ACC112 (cell line): ENCODE measurements around the gene DLX1.
A peak's percentile ranks its signal among the peaks of the same experiment; 100 is the strongest.

Experiments
- H2AFZ ChIP-seq: fragments of 200-600 bp; sonication (generic); one replicate; pipeline ENCODE4 v1.6.0; 2017; ENCODE audit warnings: antibody characterized with exemption, low read length; ENCODE audit not compliant: unreplicated experiment
- H3K27ac ChIP-seq: fragments of 200-600 bp; sonication (generic); 2 replicates; pipeline ENCODE4 v1.5.1; 2014; ENCODE audit warnings: low read depth, mild to moderate bottlenecking, antibody characterized with exemption, low read length, moderate library complexity
- H3K27me3 ChIP-seq: fragments of 200-600 bp; sonication (generic); 2 replicates; pipeline ENCODE4 v1.6.1; 2014; ENCODE audit warnings: mild to moderate bottlenecking, antibody characterized with exemption, low read length, moderate library complexity, mixed read lengths; ENCODE audit not compliant: insufficient read depth
- H3K36me3 ChIP-seq: fragments of 200-600 bp; sonication (generic); 2 replicates; pipeline ENCODE4 v1.6.1; 2016; ENCODE audit warnings: mild to moderate bottlenecking, antibody characterized with exemption, low read length, moderate library complexity, mixed read lengths; ENCODE audit not compliant: insufficient read depth
- H3K4me1 ChIP-seq: fragments of 200-600 bp; sonication (generic); one replicate; pipeline ENCODE4 v1.6.1; 2016; ENCODE audit warnings: low read length, mixed read lengths; ENCODE audit not compliant: insufficient read depth, unreplicated experiment, control insufficient read depth
- H3K4me3 ChIP-seq: fragments of 200-600 bp; sonication (generic); 2 replicates; pipeline ENCODE4 v1.5.1; 2014; ENCODE audit warnings: mild to moderate bottlenecking, low read depth, low read length
- H3K79me2 ChIP-seq: fragments of 200-600 bp; sonication (generic); one replicate; pipeline ENCODE4 v1.6.0; 2016; ENCODE audit warnings: low read length; ENCODE audit not compliant: control insufficient read depth, unreplicated experiment, insufficient read depth

The DLX1 gene

DNA sequence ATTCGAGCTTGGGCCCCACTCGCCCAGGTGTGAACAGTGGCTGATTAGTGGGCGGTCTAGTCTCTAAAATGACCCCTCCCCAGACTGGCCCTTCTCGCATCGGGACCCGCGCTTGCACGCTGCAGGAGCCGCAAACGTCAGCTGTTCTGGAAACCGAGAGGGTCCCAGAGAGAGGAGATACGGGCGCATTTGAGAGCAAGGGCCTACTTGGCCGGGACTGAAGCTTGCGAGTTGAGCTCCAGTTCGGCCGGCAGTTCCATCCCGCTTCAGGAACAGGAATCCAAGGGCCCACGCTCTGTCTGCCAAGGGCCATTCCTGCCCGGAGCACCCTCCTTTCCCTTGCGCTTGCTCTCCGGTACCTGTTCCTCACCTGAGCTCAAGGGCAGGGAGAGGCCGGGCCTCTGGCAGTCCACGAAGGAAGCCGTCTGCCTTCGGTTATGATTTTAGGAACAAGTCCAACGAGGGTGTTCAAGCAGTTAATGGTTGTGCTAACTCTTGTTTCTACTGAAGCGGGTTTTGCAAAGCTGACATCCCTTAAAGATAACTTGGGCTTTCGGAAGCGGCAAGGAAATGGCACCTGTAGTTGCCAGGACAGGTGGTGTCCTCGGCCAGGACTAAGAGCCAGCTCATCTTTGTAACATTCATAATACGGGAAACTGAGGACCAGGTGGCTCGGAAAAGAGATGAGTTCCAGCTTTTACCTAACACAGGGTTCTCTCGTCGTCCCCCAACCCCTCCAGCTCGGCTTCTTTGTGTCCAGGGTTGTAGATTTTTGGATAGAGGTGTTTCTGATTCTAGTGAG lies 3.9 kb upstream of the DLX1 start:
- peaks cover 10% of the 10 kb centered on the region for H3K4me1 ChIP-seq
- 0 out of 2 replicates have a peak, but pooled peaks cover 7% of the 10 kb centered on the region for H3K27me3 ChIP-seq

DNA sequence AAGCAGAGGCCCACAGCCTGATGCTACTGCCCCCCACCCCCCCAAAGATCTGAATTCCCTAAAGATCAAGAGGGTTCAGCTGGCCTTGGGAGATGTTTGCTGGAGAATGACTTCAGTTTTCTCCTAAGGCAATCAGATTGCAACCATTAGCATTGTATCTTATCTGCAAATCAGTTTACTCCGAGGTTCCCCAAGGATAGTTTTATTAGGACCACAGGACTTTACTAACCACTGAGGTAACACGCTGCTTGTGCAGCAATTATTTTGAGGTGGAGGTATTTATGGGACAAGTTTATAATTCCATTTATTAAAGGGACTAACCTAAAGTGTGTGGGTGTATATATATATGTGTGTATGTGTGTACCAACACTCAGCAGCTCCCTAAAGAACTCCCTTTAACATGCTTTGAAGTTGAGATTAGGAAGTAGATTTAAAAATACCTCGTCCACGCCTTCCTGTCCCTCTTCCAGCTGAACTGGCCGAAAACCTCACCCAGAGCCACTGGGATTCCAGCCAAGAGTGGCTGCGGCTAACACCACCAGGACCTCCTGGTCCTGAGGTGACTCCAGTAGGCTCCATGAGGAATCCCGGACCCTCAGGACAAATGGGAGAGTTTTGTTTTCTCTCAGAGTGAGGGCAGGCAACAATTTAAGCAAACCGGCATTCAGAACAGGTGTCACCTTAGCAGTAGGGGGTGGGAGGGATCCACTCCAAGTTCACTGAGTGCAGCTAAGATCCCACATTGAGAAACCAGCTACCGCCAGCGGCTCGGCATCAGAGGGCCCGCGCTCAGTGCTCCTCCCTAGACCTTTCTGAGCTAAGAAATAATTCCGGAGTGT lies 3.0 kb upstream of the DLX1 start:
- Histone ChIP-seq H3K27ac (no peak overlapping the region), H3K4me1 (peaks cover 18% of the 10 kb centered on the region), H2AFZ (no peak overlapping the region), H3K36me3 (no peaks in the 10 kb centered on the region), H3K79me2 (peaks cover 14% of the 10 kb centered on the region), H3K27me3 (0 out of 2 replicates have a peak, but pooled peaks cover 7% of the 10 kb centered on the region), H3K4me3 (no peak overlapping the region)

More for the DNA sequence above, 3.9 kb upstream of the DLX1 start:
- Histone ChIP-seq H3K36me3 (no peaks in the 10 kb centered on the region), H2AFZ (no peak overlapping the region), H3K4me3 (no peak overlapping the region), H3K79me2 (peaks cover 5% of the 10 kb centered on the region), H3K27ac (no peak overlapping the region)

DNA sequence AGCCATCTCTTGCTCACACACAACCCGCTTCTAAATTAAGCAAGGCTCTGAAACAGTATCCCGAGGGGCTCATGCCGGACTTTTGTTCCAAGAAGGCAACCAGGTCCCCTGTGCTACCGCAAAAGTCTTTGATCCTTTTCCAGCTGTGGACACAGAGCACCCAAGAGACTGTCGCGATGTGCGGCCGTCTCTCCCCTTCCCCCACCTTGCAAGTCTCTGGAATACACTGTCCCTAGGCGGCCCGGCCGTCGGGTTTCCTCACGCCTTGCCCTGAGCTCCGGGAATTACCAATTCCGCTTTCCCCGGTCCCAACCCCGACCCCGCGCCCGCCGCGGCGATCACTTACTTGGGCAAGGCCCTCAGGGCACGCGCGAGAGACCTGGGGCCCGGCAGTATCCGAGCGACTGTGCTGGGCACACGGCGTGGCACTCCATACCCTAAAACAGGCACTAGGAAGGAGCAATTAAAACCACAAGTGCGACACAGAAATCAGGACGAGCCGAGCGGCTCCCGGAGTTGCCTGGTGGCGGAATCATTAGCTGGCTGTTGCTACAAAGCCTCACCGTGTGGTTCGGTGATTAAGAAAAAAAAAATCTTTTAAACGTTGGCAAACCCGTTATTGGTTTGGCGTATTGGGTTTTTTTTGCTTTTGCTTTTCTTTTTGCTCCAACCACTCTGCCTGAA lies 2.2 kb upstream of the DLX1 start:
- Histone ChIP-seq H3K36me3 (no peaks in the 10 kb centered on the region), H2AFZ (no peak overlapping the region), H3K27me3 (0 out of 2 replicates have a peak, but pooled peaks cover 7% of the 10 kb centered on the region), H3K4me1 (peaks cover 18% of the 10 kb centered on the region), H3K27ac (no peak overlapping the region), H3K79me2 (peaks cover 18% of the 10 kb centered on the region), H3K4me3 (peak overlapping the region; percentile 85)

DNA sequence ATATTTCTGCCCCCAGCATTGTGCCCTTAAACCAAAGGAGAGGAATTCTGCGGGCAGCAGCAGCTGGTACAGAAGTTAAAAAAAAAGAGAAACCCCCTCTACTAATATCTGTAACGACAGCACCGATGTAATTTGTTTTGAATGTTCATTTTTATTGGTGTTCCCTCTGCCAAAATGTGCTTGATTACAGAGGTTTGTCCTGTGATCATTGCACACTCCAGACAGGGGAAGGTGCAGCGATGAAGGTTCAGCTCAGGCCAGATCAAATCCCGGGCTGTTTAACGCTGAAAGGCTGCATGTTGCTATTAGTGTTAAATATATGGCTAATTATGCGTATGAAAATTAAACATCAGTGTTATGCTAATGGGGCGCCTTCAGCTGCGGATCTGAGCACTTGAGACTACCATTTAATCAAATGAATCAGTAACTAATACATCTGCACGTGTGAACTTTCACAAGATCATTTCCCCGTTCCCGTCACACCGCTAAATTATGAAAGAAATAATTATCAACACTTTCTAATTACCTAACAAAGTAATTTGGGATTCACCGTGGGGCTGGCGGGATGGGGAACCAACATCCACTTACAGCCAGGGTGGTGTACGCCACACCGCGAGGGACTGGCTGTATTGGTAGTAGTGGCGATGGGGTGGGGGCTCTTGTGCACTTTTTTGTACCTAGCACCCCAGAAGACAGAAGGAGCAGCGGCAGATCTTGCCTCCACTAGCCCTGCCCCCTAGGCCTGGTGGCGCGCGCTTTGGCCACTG lies 1.5 kb upstream of the DLX1 start:
- no peaks in the 10 kb centered on the region for H3K36me3 ChIP-seq
- H3K27ac ChIP-seq, result peak overlapping the region; percentile 73
- H3K4me1 ChIP-seq, result peaks cover 18% of the 10 kb centered on the region
- peak overlapping the region; percentile 85 for H3K4me3 ChIP-seq
- peak overlapping the region; percentile 96 for H2AFZ ChIP-seq
- H3K27me3 ChIP-seq, result 0 out of 2 replicates have a peak, but pooled peaks cover 7% of the 10 kb centered on the region
- peaks cover 18% of the 10 kb centered on the region for H3K79me2 ChIP-seq

- Histone ChIP-seq H3K36me3 (no peaks in the 10 kb centered on the region), H3K4me1 (peaks cover 18% of the 10 kb centered on the region), H3K79me2 (peaks cover 18% of the 10 kb centered on the region), H3K27me3 (0 out of 2 replicates have a peak, but pooled peaks cover 7% of the 10 kb centered on the region), H3K4me3 (peak overlapping the region; percentile 85), H3K27ac (peak overlapping the region; percentile 73), H2AFZ (peak overlapping the region; percentile 96)
Observed at GRCh38 chr2:172084395-172084644, 987 bp upstream of the DLX1 start.

GRCh38 chr2:172084645-172085459 lies 455 bp upstream of the DLX1 start:
- Histone ChIP-seq H3K79me2 (peaks cover 18% of the 10 kb centered on the region), H3K4me3 (peak overlapping the region; percentile 85), H3K27ac (peak overlapping the region; percentile 73), H2AFZ (peak overlapping the region; percentile 96), H3K4me1 (peaks cover 18% of the 10 kb centered on the region), H3K36me3 (no peaks in the 10 kb centered on the region), H3K27me3 (0 out of 2 replicates have a peak, but pooled peaks cover 7% of the 10 kb centered on the region)

DNA sequence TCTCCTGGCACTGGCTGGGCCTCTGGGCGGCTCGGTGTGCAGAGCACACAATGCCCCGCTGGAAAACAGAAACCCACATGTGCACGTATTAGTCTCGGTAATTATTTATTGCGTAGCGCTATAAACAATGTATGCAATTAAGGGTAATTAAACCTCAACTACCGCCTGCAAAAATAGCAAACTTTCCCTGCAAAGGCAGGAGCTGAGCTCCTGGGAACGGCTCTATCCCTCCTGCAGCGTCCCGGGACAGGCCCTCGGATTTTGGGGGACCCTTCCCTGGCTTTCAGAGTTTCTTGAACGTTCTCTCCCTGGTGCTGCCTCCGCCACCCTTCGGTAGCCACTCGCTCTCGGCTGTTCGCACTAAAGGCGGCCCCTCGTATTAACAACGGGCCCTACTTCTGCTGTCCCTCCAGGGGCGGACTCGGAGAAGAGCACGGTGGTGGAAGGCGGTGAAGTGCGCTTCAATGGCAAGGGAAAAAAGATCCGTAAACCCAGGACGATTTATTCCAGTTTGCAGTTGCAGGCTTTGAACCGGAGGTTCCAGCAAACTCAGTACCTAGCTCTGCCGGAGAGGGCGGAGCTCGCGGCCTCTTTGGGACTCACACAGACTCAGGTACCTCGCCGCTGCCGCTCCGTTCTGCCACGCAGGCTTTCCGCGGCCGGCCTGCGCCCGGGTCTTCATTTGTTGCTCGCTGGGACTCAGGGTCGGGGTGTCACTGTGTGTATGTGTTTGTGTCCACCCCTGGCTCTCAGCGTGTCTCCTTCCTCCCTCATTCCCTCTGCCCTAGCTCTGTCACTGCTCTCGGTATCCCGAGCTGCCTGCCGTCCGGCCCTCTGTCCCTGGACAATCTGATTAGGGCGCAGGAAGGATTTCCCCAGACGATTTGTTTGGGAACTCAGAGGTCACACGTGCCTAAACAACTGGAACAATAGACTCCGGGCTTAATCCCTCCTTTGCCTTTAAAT lies 1.2 kb downstream of the DLX1 start:
- Histone ChIP-seq H2AFZ (peak overlapping the region; percentile 64), H3K4me1 (peaks cover 18% of the 10 kb centered on the region), H3K79me2 (peaks cover 18% of the 10 kb centered on the region), H3K4me3 (peak overlapping the region; percentile 85), H3K27ac (no peak overlapping the region), H3K27me3 (0 out of 2 replicates have a peak, but pooled peaks cover 7% of the 10 kb centered on the region), H3K36me3 (no peaks in the 10 kb centered on the region)

DNA sequence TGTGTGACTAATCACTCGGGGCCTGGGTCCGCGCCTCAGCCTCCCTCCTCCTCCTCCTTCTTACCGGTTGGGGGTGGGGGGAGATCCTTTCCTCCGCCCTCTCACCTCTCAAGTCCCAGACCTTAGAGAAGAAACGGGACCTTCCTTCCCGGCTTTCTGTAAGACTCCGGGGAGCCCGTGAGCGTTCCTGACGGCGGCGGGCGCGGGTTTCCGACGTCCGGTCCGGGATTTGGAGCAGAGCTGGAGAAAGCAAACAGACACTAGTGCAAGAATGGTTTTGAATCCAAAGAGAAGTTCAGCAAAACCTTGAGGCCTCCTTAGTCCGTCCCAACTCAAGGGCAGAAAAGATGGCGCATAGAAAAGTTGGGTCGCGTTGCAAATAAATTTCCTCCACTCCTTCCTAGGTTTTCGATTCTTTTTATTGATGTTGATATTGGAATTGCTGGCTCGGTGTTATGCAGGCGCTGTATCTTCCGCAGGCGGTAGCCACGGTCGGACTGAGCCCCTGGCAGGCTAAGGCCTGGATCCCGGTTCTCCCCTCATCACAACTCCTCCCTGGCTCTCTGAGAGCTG lies 2.0 kb downstream of the DLX1 start:
- H2AFZ ChIP-seq, result no peak overlapping the region
- no peaks in the 10 kb centered on the region for H3K36me3 ChIP-seq
- 0 out of 2 replicates have a peak, but pooled peaks cover 7% of the 10 kb centered on the region for H3K27me3 ChIP-seq
- H3K27ac ChIP-seq, result no peak overlapping the region
- peaks cover 18% of the 10 kb centered on the region for H3K4me1 ChIP-seq
- H3K4me3 ChIP-seq, result peak overlapping the region; percentile 85
- peaks cover 18% of the 10 kb centered on the region for H3K79me2 ChIP-seq
